Stimulated activated CD4-positive, alpha-beta T cell treated with anti-CD3 and anti-CD28 coated beads, Interleukin-4, amount 100 ng/mL, for 24 hours (primary cell): ENCODE results near the gene CDH1.

Experiments
- DNase-seq: peaks from one replicate; pipeline ENCODE4 v3.0.0-alpha.2; 2020

The CDH1 gene

GRCh38 chr16:68732741-68733399 is 4.2 kb upstream of the CDH1 start:
- DNase-seq, result no peak

GRCh38 chr16:68733570-68733969 is 3.5 kb upstream of the CDH1 start:
- no peak for DNase-seq

GRCh38 chr16:68734782-68735181 is 2.3 kb upstream of the CDH1 start:
- DNase-seq, result no peak

- DNase-seq, result no peak
Observed at GRCh38 chr16:68736561-68736960, 531 bp upstream of the CDH1 start.

GRCh38 chr16:68737730-68738629 is 888 bp downstream of the CDH1 start:
- no peak for DNase-seq

- DNase-seq, result no peak
Observed at GRCh38 chr16:68739964-68740627, 3.0 kb downstream of the CDH1 start.

GRCh38 chr16:68740628-68741346 is 3.7 kb downstream of the CDH1 start:
- DNase-seq, result no peak

GRCh38 chr16:68743664-68744063 is 6.6 kb downstream of the CDH1 start:
- no peak for DNase-seq

- DNase-seq, result no peak
Observed at GRCh38 chr16:68744744-68745280, 7.7 kb downstream of the CDH1 start.

GRCh38 chr16:68746951-68747350 is 9.9 kb downstream of the CDH1 start:
- DNase-seq, result no peak

GRCh38 chr16:68749432-68749831 is 12.3 kb downstream of the CDH1 start:
- no peak for DNase-seq

- DNase-seq, result no peak
Observed at GRCh38 chr16:68750193-68750695, 13.2 kb downstream of the CDH1 start.

GRCh38 chr16:68751160-68751559 is 14.1 kb downstream of the CDH1 start:
- no peak for DNase-seq

GRCh38 chr16:68752602-68753001 is 15.5 kb downstream of the CDH1 start:
- DNase-seq, result peak; percentile 52

- no peak for DNase-seq
Observed at GRCh38 chr16:68754084-68754792, 17.1 kb downstream of the CDH1 start.

- DNase-seq, result peak; percentile 86
Observed at GRCh38 chr16:68756239-68756915, 19.3 kb downstream of the CDH1 start.

GRCh38 chr16:68757625-68757935 is 20.5 kb downstream of the CDH1 start:
- DNase-seq, result no peak

- no peak for DNase-seq
Observed at GRCh38 chr16:68759062-68759461, 22.0 kb downstream of the CDH1 start.

GRCh38 chr16:68760671-68761275 is 23.7 kb downstream of the CDH1 start:
- peak; percentile 63 for DNase-seq

- no peak for DNase-seq
Observed at GRCh38 chr16:68762996-68763756, 26.1 kb downstream of the CDH1 start.
